Liver (tissue), 9 donors: ENCODE measurements around the gene INSIG2. TPM values are rescaled to one million over a fixed set of nuclear protein-coding genes. Genes with fewer than 3 reads are reported as not detected.

Source experiments
- DNase-seq: peaks from one replicate; pipeline ENCODE4 v3.0.0-alpha.2; 2017; ENCODE audit warnings: low spot score
- H3K27ac ChIP-seq, 2 donors: one replicate each; pipeline ENCODE4 v1.7.0; 2013; ENCODE audit warnings: inconsistent platforms in 2 of 2, low read length in 2 of 2, control low read depth in 1 of 2, low read depth in 1 of 2, mild to moderate bottlenecking in 1 of 2
- H3K27me3 ChIP-seq, 4 donors: one replicate each; pipeline versions ENCODE4 v1.6.1 to v1.7.0; 2013; ENCODE audit warnings: low read length in 3 of 4, inconsistent platforms in 1 of 4, mild to moderate bottlenecking in 1 of 4, moderate library complexity in 1 of 4; ENCODE audit not compliant: control insufficient read depth in 4 of 4, insufficient read depth in 4 of 4
- H3K36me3 ChIP-seq, 4 donors: one replicate each; pipeline versions ENCODE4 v1.6.1 to v1.7.0; 2013; ENCODE audit warnings: low read length in 3 of 4, mild to moderate bottlenecking in 3 of 4, low read depth in 1 of 4, moderate library complexity in 1 of 4; ENCODE audit not compliant: control insufficient read depth in 4 of 4, insufficient read depth in 3 of 4
- H3K4me1 ChIP-seq, 4 donors: one replicate each; pipeline versions ENCODE4 v1.6.1 to v1.7.0; 2013; ENCODE audit warnings: low read length in 3 of 4, mild to moderate bottlenecking in 3 of 4, moderate library complexity in 1 of 4; ENCODE audit not compliant: control insufficient read depth in 4 of 4, insufficient read depth in 4 of 4
- H3K4me3 ChIP-seq, 3 donors: one replicate each; pipeline versions ENCODE4 v1.6.1 to v1.7.0; 2013; ENCODE audit warnings: low read length in 3 of 3, control low read depth in 1 of 3, low read depth in 1 of 3, mild to moderate bottlenecking in 1 of 3
- H3K9ac ChIP-seq, 2 donors: one replicate each; pipeline ENCODE4 v1.7.0; 2013; ENCODE audit warnings: low read length in 2 of 2, mild to moderate bottlenecking in 2 of 2, moderate library complexity in 2 of 2, control low read depth in 1 of 2, low read depth in 1 of 2
- H3K9me3 ChIP-seq, 4 donors: one replicate each; pipeline versions ENCODE4 v1.6.1 to v1.7.0; 2013; ENCODE audit warnings: low read length in 3 of 4; ENCODE audit not compliant: control insufficient read depth in 4 of 4
- ATF3 ChIP-seq: IDR thresholded peaks from 2 replicates; pipeline ENCODE4 v1.6.1; 2016; ENCODE audit warnings: antibody characterized with exemption
- CTCF ChIP-seq: fragments of 150-350 bp; IDR thresholded peaks from 2 replicates; pipeline ENCODE4 v1.5.1; 2017; ENCODE audit warnings: improper control_type of control experiment, low read depth, low read length; ENCODE audit not compliant: missing input control
- EGR1 ChIP-seq, 2 donors: IDR thresholded peaks; 2 replicates each; pipeline ENCODE4 v1.6.1; 2016 to 2018; ENCODE audit warnings: antibody characterized with exemption in 2 of 2, low read depth in 2 of 2
- FOXA1 ChIP-seq: IDR thresholded peaks from 2 replicates; pipeline ENCODE4 v1.6.1; 2016; ENCODE audit warnings: antibody characterized with exemption
- FOXA2 ChIP-seq: IDR thresholded peaks from 2 replicates; pipeline ENCODE4 v1.6.1; 2016; ENCODE audit warnings: antibody characterized with exemption
- GABPA ChIP-seq, 2 donors: IDR thresholded peaks in 1 of 2; conservative IDR thresholded peaks in 1 of 2; 2 replicates each; pipeline ENCODE4 v1.6.1; 2016; ENCODE audit warnings: antibody characterized with exemption in 2 of 2, mild to moderate bottlenecking in 1 of 2, moderate library complexity in 1 of 2
- HNF4A ChIP-seq, 2 donors: conservative IDR thresholded peaks; 2 replicates each; pipeline ENCODE4 v1.6.1; 2016; ENCODE audit warnings: antibody characterized with exemption in 2 of 2, mild to moderate bottlenecking in 2 of 2
- HNF4G ChIP-seq: IDR thresholded peaks from 2 replicates; pipeline ENCODE4 v1.6.1; 2016; ENCODE audit warnings: antibody characterized with exemption
- JUND ChIP-seq, 2 donors: IDR thresholded peaks; 2 replicates each; pipeline ENCODE4 v1.6.1; 2016; ENCODE audit warnings: antibody characterized with exemption in 2 of 2
- MAX ChIP-seq: IDR thresholded peaks from 2 replicates; pipeline ENCODE4 v1.6.1; 2016; ENCODE audit warnings: antibody characterized with exemption
- NR2F2 ChIP-seq: IDR thresholded peaks from 2 replicates; pipeline ENCODE4 v1.6.1; 2016; ENCODE audit warnings: antibody characterized with exemption
- RAD21 ChIP-seq, 2 donors: IDR thresholded peaks; 2 replicates each; pipeline ENCODE4 v1.6.1; 2016; ENCODE audit warnings: antibody characterized with exemption in 2 of 2, mild to moderate bottlenecking in 2 of 2
- RXRA ChIP-seq, 2 donors: IDR thresholded peaks; 2 replicates each; pipeline ENCODE4 v1.6.1; 2017 to 2018; ENCODE audit warnings: antibody characterized with exemption in 2 of 2, mild to moderate bottlenecking in 1 of 2
- SP1 ChIP-seq: IDR thresholded peaks from 2 replicates; pipeline ENCODE4 v1.6.1; 2018; ENCODE audit warnings: antibody characterized with exemption, mild to moderate bottlenecking
- TAF1 ChIP-seq: conservative IDR thresholded peaks from 2 replicates; pipeline ENCODE4 v1.6.1; 2016; ENCODE audit warnings: antibody characterized with exemption, mild to moderate bottlenecking
- YY1 ChIP-seq: IDR thresholded peaks from 2 replicates; pipeline ENCODE4 v1.6.1; 2016; ENCODE audit warnings: antibody characterized with exemption, mild to moderate bottlenecking
- WGBS: extraction: QIAGEN DNeasy Blood & Tissue Kit; methylation state at CpG from one replicate; pipeline ENCODE4 v1.1.7; 2013; 5-methylcytosine and 5-hydroxymethylcytosine counted together
- polyA plus RNA-seq, 2 donors: library from polyadenylated mRNA; stranded (reverse) in 1 of 2; unstranded in 1 of 2; fragments of 200-250 nt in 1 of 2; fragments of >200 nt in 1 of 2; fragmentation: Nextera tagmentation in 1 of 2; extraction: Ambion mirVana in 1 of 2; gene quantifications; one replicate each; pipeline versions ENCODE4 v1.2.1 to v1.2.3, GENCODE V29; 2013 to 2015
- total RNA-seq, 2 donors: library from RNA; depleted of rRNA; stranded (reverse); fragments of >200 nt; gene quantifications; one replicate each; pipeline ENCODE4 v1.2.3, GENCODE V29; 2014
- TF ChIP-seq, protein P1 (sequence below): IDR thresholded peaks from 2 replicates; pipeline ENCODE4 v1.6.1; 2016; ENCODE audit warnings: antibody characterized with exemption
- TF ChIP-seq, protein P2 (sequence below): IDR thresholded peaks from 2 replicates; pipeline ENCODE4 v1.6.1; 2016; ENCODE audit warnings: antibody characterized with exemption, mild to moderate bottlenecking
- donor health status: healthy.
- donor health status: healthy.
- donor health status: healthy.
- donor health status: healthy.
- donor health status: healthy.

INSIG2 gene
- total and polyA plus RNA-seq, 4 donors = 11.3 to 18.5 (median 15.6) TPM

- 38% methylated on average over 11 of the region's 11 CpGs for WGBS
- peak overlapping the region in 1 of 2 donors; percentile 79 for H3K9ac ChIP-seq
- H3K4me1 ChIP-seq = peaks cover 0 to 31% (median 7%) of the 10 kb centered on the region in 4 donors
- peak; percentile 99 for TF ChIP-seq SP1
- TF ChIP-seq YY1 = peak; percentile 76
- TF ChIP-seq, protein P1, sequence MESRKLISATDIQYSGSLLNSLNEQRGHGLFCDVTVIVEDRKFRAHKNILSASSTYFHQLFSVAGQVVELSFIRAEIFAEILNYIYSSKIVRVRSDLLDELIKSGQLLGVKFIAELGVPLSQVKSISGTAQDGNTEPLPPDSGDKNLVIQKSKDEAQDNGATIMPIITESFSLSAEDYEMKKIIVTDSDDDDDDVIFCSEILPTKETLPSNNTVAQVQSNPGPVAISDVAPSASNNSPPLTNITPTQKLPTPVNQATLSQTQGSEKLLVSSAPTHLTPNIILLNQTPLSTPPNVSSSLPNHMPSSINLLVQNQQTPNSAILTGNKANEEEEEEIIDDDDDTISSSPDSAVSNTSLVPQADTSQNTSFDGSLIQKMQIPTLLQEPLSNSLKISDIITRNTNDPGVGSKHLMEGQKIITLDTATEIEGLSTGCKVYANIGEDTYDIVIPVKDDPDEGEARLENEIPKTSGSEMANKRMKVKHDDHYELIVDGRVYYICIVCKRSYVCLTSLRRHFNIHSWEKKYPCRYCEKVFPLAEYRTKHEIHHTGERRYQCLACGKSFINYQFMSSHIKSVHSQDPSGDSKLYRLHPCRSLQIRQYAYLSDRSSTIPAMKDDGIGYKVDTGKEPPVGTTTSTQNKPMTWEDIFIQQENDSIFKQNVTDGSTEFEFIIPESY = peak; percentile 82
- TF ChIP-seq ATF3 = no peak
- no peak for TF ChIP-seq CTCF
- no peak for TF ChIP-seq NR2F2
- TF ChIP-seq JUND (IDR thresholded peaks at IDR 0.05) = peak; percentile 35 to 86
- TF ChIP-seq GABPA (IDR thresholded peaks at IDR 0.05 in 1 of 2, conservative IDR thresholded peaks at IDR 0.05 in 1 of 2) = peak in 1 of 2 donors; percentile 37
- no peak for TF ChIP-seq FOXA1
- TF ChIP-seq FOXA2 = peak; percentile 66
- peak; percentile 97 to 98 for TF ChIP-seq HNF4A (conservative IDR thresholded peaks at IDR 0.05)
- no peak for TF ChIP-seq TAF1
- TF ChIP-seq HNF4G = peak; percentile 88
- TF ChIP-seq RXRA (IDR thresholded peaks at IDR 0.05) = peak; percentile 90 to 95
- peak; percentile 82 for TF ChIP-seq MAX
- peak; percentile 79 to 84 for TF ChIP-seq EGR1 (IDR thresholded peaks at IDR 0.05; ENCODE audit: low read depth in 2 of 2)
- peak in 1 of 2 donors; percentile 49 for TF ChIP-seq RAD21 (IDR thresholded peaks at IDR 0.05)
- TF ChIP-seq, protein P2, sequence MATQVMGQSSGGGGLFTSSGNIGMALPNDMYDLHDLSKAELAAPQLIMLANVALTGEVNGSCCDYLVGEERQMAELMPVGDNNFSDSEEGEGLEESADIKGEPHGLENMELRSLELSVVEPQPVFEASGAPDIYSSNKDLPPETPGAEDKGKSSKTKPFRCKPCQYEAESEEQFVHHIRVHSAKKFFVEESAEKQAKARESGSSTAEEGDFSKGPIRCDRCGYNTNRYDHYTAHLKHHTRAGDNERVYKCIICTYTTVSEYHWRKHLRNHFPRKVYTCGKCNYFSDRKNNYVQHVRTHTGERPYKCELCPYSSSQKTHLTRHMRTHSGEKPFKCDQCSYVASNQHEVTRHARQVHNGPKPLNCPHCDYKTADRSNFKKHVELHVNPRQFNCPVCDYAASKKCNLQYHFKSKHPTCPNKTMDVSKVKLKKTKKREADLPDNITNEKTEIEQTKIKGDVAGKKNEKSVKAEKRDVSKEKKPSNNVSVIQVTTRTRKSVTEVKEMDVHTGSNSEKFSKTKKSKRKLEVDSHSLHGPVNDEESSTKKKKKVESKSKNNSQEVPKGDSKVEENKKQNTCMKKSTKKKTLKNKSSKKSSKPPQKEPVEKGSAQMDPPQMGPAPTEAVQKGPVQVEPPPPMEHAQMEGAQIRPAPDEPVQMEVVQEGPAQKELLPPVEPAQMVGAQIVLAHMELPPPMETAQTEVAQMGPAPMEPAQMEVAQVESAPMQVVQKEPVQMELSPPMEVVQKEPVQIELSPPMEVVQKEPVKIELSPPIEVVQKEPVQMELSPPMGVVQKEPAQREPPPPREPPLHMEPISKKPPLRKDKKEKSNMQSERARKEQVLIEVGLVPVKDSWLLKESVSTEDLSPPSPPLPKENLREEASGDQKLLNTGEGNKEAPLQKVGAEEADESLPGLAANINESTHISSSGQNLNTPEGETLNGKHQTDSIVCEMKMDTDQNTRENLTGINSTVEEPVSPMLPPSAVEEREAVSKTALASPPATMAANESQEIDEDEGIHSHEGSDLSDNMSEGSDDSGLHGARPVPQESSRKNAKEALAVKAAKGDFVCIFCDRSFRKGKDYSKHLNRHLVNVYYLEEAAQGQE = peak; percentile 76
- H3K36me3 ChIP-seq = no peaks in the 10 kb centered on the region
- peak overlapping the region in 1 of 3 donors; percentile 3 for H3K4me3 ChIP-seq
- no peaks in the 10 kb centered on the region for H3K9me3 ChIP-seq
- H3K27ac ChIP-seq = peak overlapping the region; percentile 82 to 94
- DNase-seq = no peak
- no peaks in the 10 kb centered on the region for H3K27me3 ChIP-seq
Measured at GRCh38 chr2:118146315-118147283, 58.3 kb downstream of the INSIG2 start.
